ENCODE data around the gene PTBP2.

DNA sequence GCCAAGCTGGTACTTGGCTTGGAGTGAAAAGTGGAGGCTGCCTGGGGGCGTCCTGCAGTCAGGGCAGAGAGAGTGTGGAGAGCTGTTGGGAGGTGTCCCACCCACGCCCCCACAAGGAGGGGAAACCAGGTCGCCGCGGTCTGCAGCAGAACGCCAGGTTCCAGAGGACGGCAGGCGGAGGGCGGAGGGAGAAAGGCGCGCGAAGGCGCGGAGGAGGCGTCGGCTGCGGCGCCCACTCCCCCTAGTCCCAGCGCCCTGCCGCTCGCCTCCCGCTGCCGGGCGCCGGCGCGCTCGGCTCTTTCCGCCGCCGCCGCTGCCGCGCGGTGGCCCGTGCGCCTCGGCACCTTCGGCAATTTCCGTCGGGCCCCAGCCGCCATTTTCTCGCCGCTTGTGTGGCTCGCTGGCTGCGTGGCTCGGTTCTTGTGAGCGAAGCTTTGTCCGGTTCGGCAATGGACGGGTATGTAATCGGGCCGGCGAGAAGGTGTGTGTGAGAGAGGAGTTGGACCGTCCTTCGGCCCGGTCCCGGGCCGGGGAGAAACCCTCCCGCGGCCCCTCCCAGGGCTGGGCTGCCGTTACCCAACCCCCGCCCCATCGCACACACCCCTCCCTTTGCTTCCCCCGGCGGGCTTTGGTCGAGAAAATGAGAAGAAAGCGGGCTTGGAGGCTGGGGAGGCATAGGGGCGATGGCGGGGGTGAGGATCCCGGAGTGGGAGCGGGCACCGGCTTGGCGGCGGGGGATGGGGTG is at the start of gene PTBP2:
- peak; percentile 51 for TF ChIP-seq EZH2 (IDR thresholded peaks at IDR 0.05)
- TF ChIP-seq, protein P1, sequence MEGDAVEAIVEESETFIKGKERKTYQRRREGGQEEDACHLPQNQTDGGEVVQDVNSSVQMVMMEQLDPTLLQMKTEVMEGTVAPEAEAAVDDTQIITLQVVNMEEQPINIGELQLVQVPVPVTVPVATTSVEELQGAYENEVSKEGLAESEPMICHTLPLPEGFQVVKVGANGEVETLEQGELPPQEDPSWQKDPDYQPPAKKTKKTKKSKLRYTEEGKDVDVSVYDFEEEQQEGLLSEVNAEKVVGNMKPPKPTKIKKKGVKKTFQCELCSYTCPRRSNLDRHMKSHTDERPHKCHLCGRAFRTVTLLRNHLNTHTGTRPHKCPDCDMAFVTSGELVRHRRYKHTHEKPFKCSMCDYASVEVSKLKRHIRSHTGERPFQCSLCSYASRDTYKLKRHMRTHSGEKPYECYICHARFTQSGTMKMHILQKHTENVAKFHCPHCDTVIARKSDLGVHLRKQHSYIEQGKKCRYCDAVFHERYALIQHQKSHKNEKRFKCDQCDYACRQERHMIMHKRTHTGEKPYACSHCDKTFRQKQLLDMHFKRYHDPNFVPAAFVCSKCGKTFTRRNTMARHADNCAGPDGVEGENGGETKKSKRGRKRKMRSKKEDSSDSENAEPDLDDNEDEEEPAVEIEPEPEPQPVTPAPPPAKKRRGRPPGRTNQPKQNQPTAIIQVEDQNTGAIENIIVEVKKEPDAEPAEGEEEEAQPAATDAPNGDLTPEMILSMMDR (IDR thresholded peaks at IDR 0.05) = no peak
- TF ChIP-seq EZH2phosphoT487 (IDR thresholded peaks at IDR 0.05) = no peak
